Thyroid gland (tissue), 4 donors: ENCODE data around the gene C4orf51.

ENCODE experiments used
- POLR2A ChIP-seq, 2 donors: fragments of 450-650 bp; IDR thresholded peaks; one replicate each; pipeline ENCODE4 v1.6.1; 2017; ENCODE audit warnings: antibody characterized with exemption in 2 of 2, mild to moderate bottlenecking in 2 of 2, moderate library complexity in 1 of 2
- TF ChIP-seq, protein P1 (sequence below), 6 experiments: fragments of 200-600 bp in 3 of 6; fragments of 450-650 bp in 3 of 6; sonication (generic) in 3 of 6; IDR thresholded peaks; one replicate each; pipeline ENCODE4 v1.5.1; 2016 to 2019; ENCODE audit warnings: antibody characterized with exemption in 6 of 6, mild to moderate bottlenecking in 2 of 6, inconsistent platforms in 1 of 6, moderate library complexity in 1 of 6

GRCh38 chr4:145760176-145760575 is 80.2 kb downstream of the C4orf51 start:
- TF ChIP-seq, protein P1, sequence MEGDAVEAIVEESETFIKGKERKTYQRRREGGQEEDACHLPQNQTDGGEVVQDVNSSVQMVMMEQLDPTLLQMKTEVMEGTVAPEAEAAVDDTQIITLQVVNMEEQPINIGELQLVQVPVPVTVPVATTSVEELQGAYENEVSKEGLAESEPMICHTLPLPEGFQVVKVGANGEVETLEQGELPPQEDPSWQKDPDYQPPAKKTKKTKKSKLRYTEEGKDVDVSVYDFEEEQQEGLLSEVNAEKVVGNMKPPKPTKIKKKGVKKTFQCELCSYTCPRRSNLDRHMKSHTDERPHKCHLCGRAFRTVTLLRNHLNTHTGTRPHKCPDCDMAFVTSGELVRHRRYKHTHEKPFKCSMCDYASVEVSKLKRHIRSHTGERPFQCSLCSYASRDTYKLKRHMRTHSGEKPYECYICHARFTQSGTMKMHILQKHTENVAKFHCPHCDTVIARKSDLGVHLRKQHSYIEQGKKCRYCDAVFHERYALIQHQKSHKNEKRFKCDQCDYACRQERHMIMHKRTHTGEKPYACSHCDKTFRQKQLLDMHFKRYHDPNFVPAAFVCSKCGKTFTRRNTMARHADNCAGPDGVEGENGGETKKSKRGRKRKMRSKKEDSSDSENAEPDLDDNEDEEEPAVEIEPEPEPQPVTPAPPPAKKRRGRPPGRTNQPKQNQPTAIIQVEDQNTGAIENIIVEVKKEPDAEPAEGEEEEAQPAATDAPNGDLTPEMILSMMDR (IDR thresholded peaks at IDR 0.05): no peak
- TF ChIP-seq POLR2A (IDR thresholded peaks at IDR 0.05): no peak
